ENCODE results near the gene ZSWIM8.

Gene ZSWIM8

DNA sequence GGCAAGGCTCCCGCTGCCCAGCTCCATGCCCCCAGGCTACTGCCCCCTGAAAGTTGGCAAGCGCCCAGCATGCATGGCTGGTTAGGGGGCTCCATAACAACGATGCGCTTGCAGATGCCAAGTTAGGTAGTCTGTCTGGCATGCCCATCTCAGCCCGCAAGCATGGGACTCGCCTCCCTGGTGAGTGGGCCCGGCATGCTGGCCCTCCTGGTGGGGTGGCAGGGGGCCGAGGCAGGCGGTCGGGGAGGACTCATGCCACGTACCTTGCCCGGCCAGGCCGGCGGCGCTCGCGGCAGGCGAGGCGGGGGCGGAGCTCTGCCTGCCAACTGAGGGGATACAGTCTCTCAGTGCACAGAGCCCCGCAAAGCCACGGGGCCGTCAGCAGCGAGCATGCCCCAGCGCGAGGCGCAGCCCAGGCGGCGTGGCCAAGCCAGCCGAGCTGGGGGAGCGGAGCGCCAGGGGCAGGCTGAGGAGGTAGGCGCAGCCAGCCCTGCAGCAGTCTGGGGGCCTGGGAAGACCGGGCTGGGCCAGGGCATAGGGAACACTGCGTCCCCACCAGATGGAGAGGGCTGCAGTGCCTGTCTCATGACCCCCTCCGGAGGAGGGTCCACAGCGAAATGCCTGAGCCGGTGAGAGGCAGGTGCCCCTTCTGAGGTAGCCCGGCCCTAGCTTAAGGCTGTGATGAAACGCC, 54.0 kb downstream of the ZSWIM8 start:
- H3K4me3 ChIP-seq (ENCODE audit: low read length) = no peak overlapping the region
- no peak for DNase-seq (ENCODE audit: low read depth)
- H3K9ac ChIP-seq (ENCODE audit: low read length) = peak overlapping the region; percentile 16
- H3K9me3 ChIP-seq (ENCODE audit: control insufficient read depth, low read length) = no peaks in the 10 kb centered on the region
- H3K27me3 ChIP-seq (replicated peaks; ENCODE audit: control insufficient read depth, insufficient read depth, low read length) = no peaks in the 10 kb centered on the region
- H3K36me3 ChIP-seq (ENCODE audit: control insufficient read depth, insufficient read depth, low read length, severe bottlenecking) = peaks cover 50% of the 10 kb centered on the region
- H3K4me1 ChIP-seq (ENCODE audit: control insufficient read depth, insufficient read depth, low read length) = peaks cover 25% of the 10 kb centered on the region

DNA sequence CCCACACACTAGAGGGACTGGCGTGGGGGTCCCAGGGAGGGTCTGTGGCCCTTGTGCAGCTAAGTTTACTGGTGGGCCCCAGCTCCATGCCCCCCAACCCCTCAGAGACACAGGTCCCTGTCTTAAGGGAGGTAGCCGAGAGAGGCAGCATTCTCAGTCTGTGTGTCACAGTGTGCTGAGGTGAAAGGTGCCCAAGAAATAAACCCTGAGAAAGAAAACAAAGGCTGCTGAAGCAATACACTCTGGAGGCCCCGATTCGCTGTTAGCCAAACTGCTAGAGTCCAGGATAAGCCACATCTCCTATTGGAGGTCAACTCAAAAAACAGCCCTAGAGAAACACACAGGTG, 54.6 kb downstream of the ZSWIM8 start:
- Histone ChIP-seq H3K27me3 (replicated peaks; ENCODE audit: control insufficient read depth, insufficient read depth, low read length) (no peaks in the 10 kb centered on the region), H3K9ac (ENCODE audit: low read length) (no peak overlapping the region), H3K4me3 (ENCODE audit: low read length) (no peak overlapping the region), H3K36me3 (ENCODE audit: control insufficient read depth, insufficient read depth, low read length, severe bottlenecking) (peaks cover 53% of the 10 kb centered on the region), H3K9me3 (ENCODE audit: control insufficient read depth, low read length) (no peaks in the 10 kb centered on the region), H3K4me1 (ENCODE audit: control insufficient read depth, insufficient read depth, low read length) (peaks cover 25% of the 10 kb centered on the region)
- DNase-seq (ENCODE audit: low read depth) = no peak

DNA sequence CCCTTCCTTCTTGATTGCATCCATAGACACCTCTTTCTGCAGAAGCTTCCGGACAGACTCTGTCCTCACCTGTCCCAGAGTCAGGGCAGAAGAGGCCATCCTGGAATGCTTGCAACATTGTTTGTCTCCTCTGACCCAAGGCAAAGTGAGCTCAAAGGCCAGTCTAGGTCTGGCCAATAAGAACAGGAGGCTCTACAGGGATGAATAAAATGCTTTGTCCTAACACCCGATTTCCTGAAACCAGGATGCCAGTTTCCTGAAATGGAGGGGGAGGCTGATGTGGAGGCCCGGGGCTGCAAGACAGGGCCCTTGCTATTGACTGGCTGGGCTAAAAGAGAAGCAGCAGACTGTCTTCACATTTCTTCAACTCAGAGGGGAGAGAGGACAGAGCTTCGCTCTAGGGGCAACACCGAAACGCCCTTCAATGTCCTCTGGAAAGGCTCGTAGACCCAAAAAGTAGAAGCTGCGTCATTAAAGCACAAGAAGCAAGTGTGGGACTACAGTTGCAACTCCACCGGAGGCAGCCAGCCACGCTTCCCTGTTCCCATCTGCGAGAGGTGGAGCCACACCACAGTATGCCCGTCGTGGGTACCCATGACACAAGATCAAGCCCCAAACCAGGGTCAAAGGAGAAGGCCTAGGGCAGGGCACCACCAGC, 55.1 kb downstream of the ZSWIM8 start:
- Histone ChIP-seq H3K27me3 (replicated peaks; ENCODE audit: control insufficient read depth, insufficient read depth, low read length) (no peaks in the 10 kb centered on the region), H3K4me1 (ENCODE audit: control insufficient read depth, insufficient read depth, low read length) (peaks cover 25% of the 10 kb centered on the region), H3K4me3 (ENCODE audit: low read length) (no peak overlapping the region), H3K9me3 (ENCODE audit: control insufficient read depth, low read length) (no peaks in the 10 kb centered on the region), H3K36me3 (ENCODE audit: control insufficient read depth, insufficient read depth, low read length, severe bottlenecking) (peaks cover 54% of the 10 kb centered on the region), H3K9ac (ENCODE audit: low read length) (peak overlapping the region; percentile 3)
- DNase-seq (ENCODE audit: low read depth) = no peak

DNA sequence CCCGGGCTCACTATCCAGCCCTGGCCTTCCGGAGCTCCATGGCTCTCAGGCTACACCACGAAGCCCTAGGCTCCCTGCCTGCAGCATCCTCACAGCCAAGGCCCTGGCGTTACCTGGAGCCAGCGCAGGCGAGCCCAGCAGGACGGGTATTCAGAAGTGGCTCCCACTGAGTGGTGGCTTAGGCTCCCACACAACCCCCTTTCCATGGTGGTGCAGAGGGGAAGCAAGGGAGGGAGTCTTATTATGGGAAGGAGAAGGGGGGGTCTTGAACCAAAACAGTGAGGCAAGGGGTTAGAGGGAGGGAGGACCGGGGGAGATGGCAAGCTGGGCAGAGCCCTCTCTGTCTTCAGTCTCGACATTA, 55.6 kb downstream of the ZSWIM8 start:
- Histone ChIP-seq H3K4me3 (ENCODE audit: low read length) (no peak overlapping the region), H3K4me1 (ENCODE audit: control insufficient read depth, insufficient read depth, low read length) (peaks cover 25% of the 10 kb centered on the region), H3K9ac (ENCODE audit: low read length) (peak overlapping the region; percentile 3), H3K9me3 (ENCODE audit: control insufficient read depth, low read length) (no peaks in the 10 kb centered on the region), H3K36me3 (ENCODE audit: control insufficient read depth, insufficient read depth, low read length, severe bottlenecking) (peaks cover 54% of the 10 kb centered on the region), H3K27me3 (replicated peaks; ENCODE audit: control insufficient read depth, insufficient read depth, low read length) (no peaks in the 10 kb centered on the region)
- no peak for DNase-seq (ENCODE audit: low read depth)

DNA sequence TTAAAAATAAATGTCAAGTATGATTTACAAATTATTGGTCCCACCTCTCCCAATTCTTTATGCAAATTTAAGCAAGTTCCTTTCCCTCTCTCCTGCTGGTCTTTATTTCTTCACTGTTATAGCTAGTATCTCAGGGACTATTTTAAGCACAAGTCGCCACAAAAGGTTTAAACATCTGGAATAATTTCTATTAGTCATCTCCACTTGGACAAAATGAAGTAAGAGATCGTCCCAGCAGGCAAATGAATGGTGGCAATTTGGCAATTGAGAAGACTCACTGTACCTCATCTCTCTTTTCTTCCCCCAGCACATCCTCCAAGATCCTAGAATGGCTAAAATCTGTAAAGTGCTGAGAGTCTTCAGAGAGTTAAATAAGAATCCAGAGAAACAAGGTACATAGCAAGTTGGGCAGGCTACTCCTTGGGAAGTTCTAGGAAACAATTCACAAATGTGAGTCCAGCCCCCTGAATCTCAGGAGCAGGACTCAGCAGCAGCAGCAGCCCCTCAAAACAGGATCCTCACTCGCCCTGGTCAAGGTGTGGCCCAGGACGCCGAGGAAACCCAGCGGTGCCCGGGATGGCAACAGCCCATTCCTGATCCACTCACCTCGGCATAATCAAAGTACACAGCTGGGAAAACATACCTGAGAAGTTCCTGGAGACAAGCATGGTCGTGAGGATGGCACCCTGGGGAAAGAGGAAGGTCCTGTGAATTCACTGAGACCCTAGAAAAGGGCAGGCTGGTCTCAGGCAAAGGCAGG, 56.3 kb downstream of the ZSWIM8 start:
- H3K4me3 ChIP-seq (ENCODE audit: low read length) = no peak overlapping the region
- peaks cover 23% of the 10 kb centered on the region for H3K4me1 ChIP-seq (ENCODE audit: control insufficient read depth, insufficient read depth, low read length)
- H3K9ac ChIP-seq (ENCODE audit: low read length) = no peak overlapping the region
- peaks cover 54% of the 10 kb centered on the region for H3K36me3 ChIP-seq (ENCODE audit: control insufficient read depth, insufficient read depth, low read length, severe bottlenecking)
- DNase-seq (ENCODE audit: low read depth) = peak; percentile 22
- H3K27me3 ChIP-seq (replicated peaks; ENCODE audit: control insufficient read depth, insufficient read depth, low read length) = no peaks in the 10 kb centered on the region
- no peaks in the 10 kb centered on the region for H3K9me3 ChIP-seq (ENCODE audit: control insufficient read depth, low read length)

DNA sequence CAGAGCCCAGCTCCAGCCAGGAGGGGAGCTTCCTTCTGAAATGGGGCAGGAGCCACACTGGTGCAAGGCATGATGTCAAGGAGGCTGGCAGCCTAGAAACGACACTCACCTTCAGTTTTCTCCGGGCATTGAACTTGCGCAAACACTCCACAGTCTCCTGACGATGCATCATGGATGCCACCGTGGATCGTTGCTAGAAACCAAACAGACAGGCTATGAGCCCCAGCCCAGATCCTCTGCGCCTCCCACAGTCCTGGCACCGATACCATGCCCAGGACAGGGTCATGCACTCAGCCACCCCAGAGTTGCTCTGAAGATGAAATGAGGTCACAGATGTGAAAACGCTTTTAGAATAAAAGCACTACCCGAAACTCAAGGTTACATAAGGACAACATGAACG, 56.9 kb downstream of the ZSWIM8 start:
- no peaks in the 10 kb centered on the region for H3K9me3 ChIP-seq (ENCODE audit: control insufficient read depth, low read length)
- H3K4me3 ChIP-seq (ENCODE audit: low read length) = no peak overlapping the region
- H3K27me3 ChIP-seq (replicated peaks; ENCODE audit: control insufficient read depth, insufficient read depth, low read length) = no peaks in the 10 kb centered on the region
- DNase-seq (ENCODE audit: low read depth) = no peak
- no peak overlapping the region for H3K9ac ChIP-seq (ENCODE audit: low read length)
- peaks cover 17% of the 10 kb centered on the region for H3K4me1 ChIP-seq (ENCODE audit: control insufficient read depth, insufficient read depth, low read length)
- peaks cover 56% of the 10 kb centered on the region for H3K36me3 ChIP-seq (ENCODE audit: control insufficient read depth, insufficient read depth, low read length, severe bottlenecking)

DNA sequence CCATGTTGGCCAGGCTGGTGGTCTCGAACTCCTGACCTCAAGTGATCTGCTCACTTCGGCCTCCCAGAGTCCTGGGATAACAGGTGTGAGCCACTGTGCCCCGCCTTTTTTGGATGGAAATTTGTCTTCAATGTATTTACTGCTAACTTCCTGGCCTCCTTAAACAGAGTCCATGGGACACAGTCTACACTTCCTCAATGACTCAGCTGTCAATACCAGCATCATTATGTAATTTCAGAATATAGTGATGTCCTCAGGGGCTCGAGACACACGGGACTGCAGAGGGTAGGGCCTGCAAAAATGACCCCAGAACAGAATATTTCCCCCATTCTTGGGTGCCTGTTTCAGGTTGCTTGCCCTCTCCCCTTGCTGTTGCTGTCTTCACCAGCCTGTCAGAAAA, 57.9 kb downstream of the ZSWIM8 start:
- Histone ChIP-seq H3K4me3 (ENCODE audit: low read length) (no peak overlapping the region), H3K4me1 (ENCODE audit: control insufficient read depth, insufficient read depth, low read length) (peaks cover 13% of the 10 kb centered on the region), H3K27me3 (replicated peaks; ENCODE audit: control insufficient read depth, insufficient read depth, low read length) (no peaks in the 10 kb centered on the region), H3K36me3 (ENCODE audit: control insufficient read depth, insufficient read depth, low read length, severe bottlenecking) (peaks cover 59% of the 10 kb centered on the region), H3K9me3 (ENCODE audit: control insufficient read depth, low read length) (no peaks in the 10 kb centered on the region), H3K9ac (ENCODE audit: low read length) (no peak overlapping the region)
- DNase-seq (ENCODE audit: low read depth) = no peak

DNA sequence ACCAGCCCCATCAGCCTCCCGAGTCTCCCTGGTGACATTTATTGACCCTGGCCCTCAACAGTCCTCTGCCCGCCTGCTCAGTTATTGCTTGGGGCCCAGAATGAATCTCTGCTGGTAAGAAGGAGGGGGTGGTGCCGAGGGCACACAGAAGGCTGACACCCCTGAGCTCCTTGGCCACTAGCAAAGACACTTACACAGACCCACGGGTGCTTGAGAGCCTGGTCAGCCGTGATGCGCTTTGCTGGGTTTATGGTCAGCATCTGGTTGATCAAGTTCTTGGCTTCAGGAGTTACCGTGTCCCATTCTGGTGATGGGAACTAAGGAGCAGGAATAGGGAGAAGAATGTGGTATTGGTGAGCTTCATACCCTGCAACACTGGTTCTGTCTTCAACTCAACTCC, 61.6 kb downstream of the ZSWIM8 start:
- Histone ChIP-seq H3K36me3 (ENCODE audit: control insufficient read depth, insufficient read depth, low read length, severe bottlenecking) (peaks cover 53% of the 10 kb centered on the region), H3K4me1 (ENCODE audit: control insufficient read depth, insufficient read depth, low read length) (peaks cover 16% of the 10 kb centered on the region), H3K27me3 (replicated peaks; ENCODE audit: control insufficient read depth, insufficient read depth, low read length) (no peaks in the 10 kb centered on the region), H3K9ac (ENCODE audit: low read length) (no peak overlapping the region), H3K9me3 (ENCODE audit: control insufficient read depth, low read length) (no peaks in the 10 kb centered on the region), H3K4me3 (ENCODE audit: low read length) (no peak overlapping the region)
- no peak for DNase-seq (ENCODE audit: low read depth)

DNA sequence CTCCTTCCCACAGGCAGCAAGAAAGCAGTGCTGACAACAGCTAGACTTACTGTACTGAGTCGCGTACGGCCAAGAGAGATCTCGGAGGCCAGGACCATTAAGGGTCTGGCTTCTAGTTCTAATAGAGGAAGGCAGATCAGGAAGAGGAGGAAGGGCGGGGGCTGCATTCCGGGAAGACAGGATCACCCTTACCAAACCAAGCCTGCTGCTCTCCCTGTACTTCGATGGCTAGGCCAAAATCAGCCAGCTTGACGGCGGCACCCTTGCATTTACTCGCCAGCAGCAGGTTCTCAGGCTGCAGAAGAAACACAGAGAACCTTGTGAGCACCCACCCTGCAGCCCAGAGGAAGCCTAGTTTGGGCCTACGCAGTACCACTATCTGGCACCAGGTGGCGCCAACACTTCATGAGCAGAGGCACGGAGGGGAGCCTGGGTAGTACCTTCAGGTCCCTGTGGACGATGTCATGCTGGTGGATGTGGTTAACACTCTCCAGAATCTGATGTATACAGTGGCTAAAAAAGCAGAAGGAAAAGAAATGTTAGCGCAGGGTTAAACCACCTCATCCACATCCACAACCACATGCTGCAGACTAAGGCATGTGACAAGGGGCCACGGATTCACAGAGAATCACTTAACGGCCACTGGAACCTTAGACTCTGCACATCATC, 63.5 kb downstream of the ZSWIM8 start:
- peaks cover 15% of the 10 kb centered on the region for H3K4me1 ChIP-seq (ENCODE audit: control insufficient read depth, insufficient read depth, low read length)
- H3K4me3 ChIP-seq (ENCODE audit: low read length) = no peak overlapping the region
- peaks cover 55% of the 10 kb centered on the region for H3K36me3 ChIP-seq (ENCODE audit: control insufficient read depth, insufficient read depth, low read length, severe bottlenecking)
- no peak overlapping the region for H3K9ac ChIP-seq (ENCODE audit: low read length)
- H3K9me3 ChIP-seq (ENCODE audit: control insufficient read depth, low read length) = no peaks in the 10 kb centered on the region
- DNase-seq (ENCODE audit: low read depth) = peak; percentile 90
- no peaks in the 10 kb centered on the region for H3K27me3 ChIP-seq (replicated peaks; ENCODE audit: control insufficient read depth, insufficient read depth, low read length)

DNA sequence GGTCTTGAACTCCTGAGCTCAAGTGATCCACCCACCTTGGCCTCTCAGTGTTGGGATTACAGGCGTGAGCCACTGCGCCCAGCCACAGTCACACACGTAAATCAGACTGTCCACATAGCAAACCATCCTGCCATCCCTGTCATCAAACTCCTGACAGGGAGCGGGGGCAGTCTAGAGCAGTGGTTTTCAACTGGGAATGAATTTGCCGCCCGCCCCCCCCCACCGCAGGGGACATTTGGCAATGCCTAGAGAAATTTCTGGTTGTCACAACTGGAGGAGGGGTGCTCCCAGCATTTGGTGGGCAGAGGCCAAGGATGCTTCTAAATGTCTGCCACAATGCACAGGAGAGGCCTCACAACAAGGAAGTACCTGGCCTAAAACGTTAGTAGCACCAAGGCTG, 64.8 kb downstream of the ZSWIM8 start:
- no peak overlapping the region for H3K4me3 ChIP-seq (ENCODE audit: low read length)
- no peak for DNase-seq (ENCODE audit: low read depth)
- peaks cover 15% of the 10 kb centered on the region for H3K4me1 ChIP-seq (ENCODE audit: control insufficient read depth, insufficient read depth, low read length)
- H3K9me3 ChIP-seq (ENCODE audit: control insufficient read depth, low read length) = no peaks in the 10 kb centered on the region
- H3K36me3 ChIP-seq (ENCODE audit: control insufficient read depth, insufficient read depth, low read length, severe bottlenecking) = peaks cover 56% of the 10 kb centered on the region
- H3K9ac ChIP-seq (ENCODE audit: low read length) = peak overlapping the region; percentile 64
- H3K27me3 ChIP-seq (replicated peaks; ENCODE audit: control insufficient read depth, insufficient read depth, low read length) = no peaks in the 10 kb centered on the region

DNA sequence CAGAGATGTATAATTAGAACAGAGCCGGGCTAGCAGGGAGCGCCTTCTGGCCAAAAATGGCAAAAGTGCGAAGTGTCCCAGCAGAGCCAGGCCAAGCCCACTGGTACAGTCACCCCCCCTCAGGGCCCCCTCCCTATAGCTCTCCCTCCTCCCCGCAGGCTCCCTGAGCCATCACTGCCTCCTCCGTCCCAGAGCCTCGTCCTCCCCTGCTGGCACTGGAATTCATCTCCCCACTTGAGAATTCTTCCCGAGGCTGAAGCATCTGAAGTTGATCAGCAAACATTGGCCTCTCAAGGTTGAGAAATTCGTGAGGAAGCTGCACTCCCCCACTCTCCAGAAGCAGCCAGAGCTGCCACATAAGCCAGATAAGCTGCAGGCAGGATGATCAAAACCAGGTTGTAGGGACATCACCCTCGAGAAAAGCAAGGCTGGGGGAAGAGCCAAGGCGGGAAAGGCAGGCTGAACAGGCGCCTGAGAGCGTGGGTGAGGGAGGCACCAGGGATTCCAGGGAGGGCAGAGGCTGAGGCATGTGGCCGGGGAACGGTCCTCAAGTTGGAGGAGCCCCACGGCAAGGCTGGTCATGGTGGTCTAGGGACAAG, 65.6 kb downstream of the ZSWIM8 start:
- no peaks in the 10 kb centered on the region for H3K9me3 ChIP-seq (ENCODE audit: control insufficient read depth, low read length)
- H3K9ac ChIP-seq (ENCODE audit: low read length) = peak overlapping the region; percentile 64
- DNase-seq (ENCODE audit: low read depth) = peak; percentile 94
- peaks cover 58% of the 10 kb centered on the region for H3K36me3 ChIP-seq (ENCODE audit: control insufficient read depth, insufficient read depth, low read length, severe bottlenecking)
- H3K27me3 ChIP-seq (replicated peaks; ENCODE audit: control insufficient read depth, insufficient read depth, low read length) = no peaks in the 10 kb centered on the region
- H3K4me1 ChIP-seq (ENCODE audit: control insufficient read depth, insufficient read depth, low read length) = peaks cover 15% of the 10 kb centered on the region
- H3K4me3 ChIP-seq (ENCODE audit: low read length) = no peak overlapping the region
